Brain microvascular endothelial cell (primary cell): ENCODE results near the gene JAGN1.
A peak's percentile ranks its signal among the peaks of the same experiment; 100 is the strongest.
"Not testable (repeated sequence)": the region's sequence is repeated elsewhere in the genome, so short reads cannot be mapped to it uniquely, and the experiment has no call there.

Experiments
- DNase-seq: peaks from one replicate; pipeline ENCODE4 v3.0.0-alpha.2; 2020
- H3K27ac ChIP-seq: fragments of 250-450 bp; sonication (Bioruptor Pico); 2 replicates; pipeline ENCODE4 v1.5.1; 2020; ENCODE audit warnings: mild to moderate bottlenecking, moderate library complexity
- H3K27me3 ChIP-seq: fragments of 250-450 bp; sonication (Bioruptor Pico); replicated peaks from 2 replicates; pipeline ENCODE4 v1.5.1; 2020; ENCODE audit warnings: mild to moderate bottlenecking
- H3K36me3 ChIP-seq: fragments of 250-450 bp; sonication (Bioruptor Pico); replicated peaks from 2 replicates; pipeline ENCODE4 v1.5.1; 2020; ENCODE audit warnings: mild to moderate bottlenecking
- H3K4me3 ChIP-seq: 2 replicates; pipeline ENCODE4 v1.5.1; 2011; ENCODE audit warnings: low read depth, mild to moderate bottlenecking, control low read depth, low read length, moderate library complexity
- CTCF ChIP-seq: IDR thresholded peaks from 2 replicates; pipeline ENCODE4 v1.5.1; 2011; ENCODE audit warnings: low read depth, mild to moderate bottlenecking, moderate library complexity, low read length, control low read depth, inconsistent platforms; ENCODE audit errors: missing control alignments
- in situ Hi-C: cut with HindIII; loops from 2 replicates; pipeline ENCODE4 v1.10.0; 2017; ENCODE audit warnings: low sequenced_read_pairs, low pct_ligation_motif_present

Gene JAGN1

DNA sequence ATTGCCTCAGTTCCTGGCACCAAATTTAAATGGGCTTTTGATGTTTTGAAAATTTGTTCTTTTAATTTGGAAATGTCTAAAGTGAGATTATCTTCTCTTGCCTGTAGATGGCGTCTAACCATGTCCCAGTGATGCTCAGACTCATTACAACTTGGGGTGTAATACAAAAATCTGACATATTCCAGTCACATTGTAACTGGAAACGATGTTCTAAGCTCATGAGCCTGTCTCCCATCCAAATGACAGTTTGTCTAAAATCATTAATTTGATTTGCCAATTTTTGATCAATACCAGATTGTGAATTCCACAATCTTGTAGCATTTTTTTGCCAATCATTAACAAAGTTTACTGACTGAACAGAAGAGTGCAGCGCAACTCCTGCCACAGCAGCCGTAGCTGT, 41.5 kb upstream of the JAGN1 start:
- in situ Hi-C loops, H3K27me3 ChIP-seq, H3K36me3 ChIP-seq, H3K27ac ChIP-seq, DNase-seq, H3K4me3 ChIP-seq: not testable (repeated sequence)
- TF ChIP-seq CTCF, result peak; percentile 44

- H3K36me3 ChIP-seq, H3K27ac ChIP-seq, H3K4me3 ChIP-seq, in situ Hi-C loops, DNase-seq, H3K27me3 ChIP-seq: not testable (repeated sequence)
Measured at GRCh38 chr3:9851383-9851782, 39.0 kb upstream of the JAGN1 start.

DNA sequence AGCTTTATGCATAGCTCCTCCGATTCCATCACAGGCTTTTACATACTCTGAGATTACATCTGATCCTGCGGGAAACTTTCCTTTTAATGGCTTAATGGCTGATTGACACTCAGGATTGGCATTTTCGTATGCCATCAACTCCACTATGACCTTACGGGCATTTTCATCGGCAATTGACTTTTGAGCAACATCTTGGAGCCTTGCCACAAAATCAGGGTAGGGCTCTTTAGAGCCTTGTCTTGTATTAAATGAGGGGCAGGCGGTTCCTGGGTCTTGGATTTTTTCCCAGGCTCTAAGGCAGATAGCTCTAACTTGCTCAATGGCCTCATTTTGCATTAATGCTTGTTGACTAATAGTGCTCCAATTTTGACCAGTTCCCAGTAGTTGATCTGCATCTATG, 38.5 kb upstream of the JAGN1 start:
- in situ Hi-C loops, H3K36me3 ChIP-seq, H3K4me3 ChIP-seq, H3K27ac ChIP-seq, DNase-seq, H3K27me3 ChIP-seq: not testable (repeated sequence)

DNA sequence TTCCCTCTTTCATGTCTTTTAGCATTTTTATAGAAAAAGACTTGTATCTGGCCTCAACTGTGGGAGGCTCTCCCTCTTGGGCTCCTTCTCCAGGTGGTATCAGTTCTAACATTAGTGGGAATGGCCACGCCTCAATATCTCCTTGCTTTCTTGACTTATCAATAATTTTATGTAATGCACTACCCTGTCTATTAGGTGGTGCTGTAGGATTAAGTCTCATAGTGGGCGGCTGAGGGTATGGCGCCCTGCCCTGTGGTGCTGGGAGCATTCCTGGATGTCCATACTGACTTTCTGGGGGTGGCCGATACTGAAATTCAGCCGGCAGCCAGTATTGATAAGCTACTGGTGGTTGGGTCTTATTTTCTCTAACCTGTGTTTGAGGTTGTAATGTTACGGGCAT, 37.9 kb upstream of the JAGN1 start:
- no peak for DNase-seq
- no peak overlapping the region for H3K27ac ChIP-seq
- H3K4me3 ChIP-seq, result no peak overlapping the region
- H3K36me3 ChIP-seq, result no peaks in the 10 kb centered on the region
- no peak for TF ChIP-seq CTCF
- in situ Hi-C loops, result no loop called here
- peaks cover 6% of the 10 kb centered on the region for H3K27me3 ChIP-seq

DNA sequence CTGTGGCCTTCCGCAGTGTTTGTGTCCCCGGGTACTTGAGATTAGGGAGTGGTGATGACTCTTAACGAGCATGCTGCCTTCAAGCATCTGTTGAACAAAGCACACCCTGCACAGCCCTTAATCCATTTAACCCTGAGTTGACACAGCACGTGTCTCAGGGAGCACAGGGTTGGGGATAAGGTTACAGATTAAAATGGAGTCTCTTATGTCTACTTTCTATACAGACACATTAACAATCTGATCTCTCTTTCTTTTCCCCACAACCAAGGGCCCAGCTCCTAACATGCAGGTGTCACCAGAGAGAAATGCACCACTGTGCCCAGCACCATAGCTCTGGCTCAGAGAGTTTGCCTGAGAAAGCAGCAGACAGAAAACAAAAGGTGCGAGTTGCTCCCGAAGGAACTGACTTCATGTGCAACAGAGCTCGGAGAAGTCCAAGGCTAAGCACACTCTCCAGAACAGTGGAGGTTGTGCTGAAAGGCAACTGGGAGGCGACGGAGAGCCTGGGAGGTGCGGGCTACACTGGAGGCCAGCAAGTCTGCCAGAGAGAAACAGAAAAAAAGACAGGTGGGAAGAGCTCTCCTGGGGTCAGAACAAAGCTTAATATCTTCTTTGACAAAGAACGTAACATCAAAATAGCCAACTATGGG, 36.0 kb upstream of the JAGN1 start:
- H3K36me3 ChIP-seq, H3K27ac ChIP-seq, in situ Hi-C loops, DNase-seq, H3K27me3 ChIP-seq, H3K4me3 ChIP-seq: not testable (repeated sequence)

GRCh38 chr3:9855594-9855993, 34.8 kb upstream of the JAGN1 start:
- in situ Hi-C loops, result no loop called here
- TF ChIP-seq CTCF, result no peak
- no peak overlapping the region for H3K27ac ChIP-seq
- H3K4me3 ChIP-seq, result no peak overlapping the region
- DNase-seq, result no peak
- H3K36me3 ChIP-seq, result no peaks in the 10 kb centered on the region
- H3K27me3 ChIP-seq, result peaks cover 6% of the 10 kb centered on the region

DNA sequence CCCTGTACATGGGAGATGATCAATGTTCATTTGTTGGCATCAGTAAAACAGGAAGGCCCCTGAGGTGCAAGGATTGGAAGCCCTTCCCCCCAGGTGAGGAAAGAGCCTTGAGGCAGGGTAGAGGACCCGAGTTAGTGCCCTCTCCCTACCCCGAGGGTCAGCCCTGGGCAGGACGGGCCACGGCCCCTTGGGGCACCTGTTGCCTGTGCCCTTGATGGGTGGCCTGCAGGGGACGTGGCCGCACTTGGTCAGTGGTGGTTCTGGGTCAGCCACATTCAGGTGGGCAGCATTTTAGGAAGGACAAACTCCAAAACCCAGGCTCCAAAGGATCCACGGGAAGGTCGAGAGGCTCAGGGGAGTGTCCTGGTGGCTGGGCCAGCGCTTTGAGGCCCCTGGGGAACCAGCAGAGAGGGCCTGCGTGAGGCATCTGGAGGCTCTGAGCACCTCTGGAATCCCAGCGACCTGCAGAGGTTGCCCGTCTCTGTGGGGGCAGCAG, 30.8 kb upstream of the JAGN1 start:
- in situ Hi-C loops, result no loop called here
- H3K27ac ChIP-seq, result no peak overlapping the region
- no peaks in the 10 kb centered on the region for H3K36me3 ChIP-seq
- DNase-seq, result no peak
- no peaks in the 10 kb centered on the region for H3K27me3 ChIP-seq
- no peak overlapping the region for H3K4me3 ChIP-seq
- no peak for TF ChIP-seq CTCF
